Activated T-cell treated with anti-CD3 and anti-CD28 coated beads, Interleukin-2, amount 50 U/mL, for 48 hours (primary cell): ENCODE results near the gene ZCCHC24.

Experiments used
- DNase-seq, 2 experiments: peaks; one replicate each; pipeline ENCODE4 v3.0.0-alpha.2; 2020

ZCCHC24 gene

DNA sequence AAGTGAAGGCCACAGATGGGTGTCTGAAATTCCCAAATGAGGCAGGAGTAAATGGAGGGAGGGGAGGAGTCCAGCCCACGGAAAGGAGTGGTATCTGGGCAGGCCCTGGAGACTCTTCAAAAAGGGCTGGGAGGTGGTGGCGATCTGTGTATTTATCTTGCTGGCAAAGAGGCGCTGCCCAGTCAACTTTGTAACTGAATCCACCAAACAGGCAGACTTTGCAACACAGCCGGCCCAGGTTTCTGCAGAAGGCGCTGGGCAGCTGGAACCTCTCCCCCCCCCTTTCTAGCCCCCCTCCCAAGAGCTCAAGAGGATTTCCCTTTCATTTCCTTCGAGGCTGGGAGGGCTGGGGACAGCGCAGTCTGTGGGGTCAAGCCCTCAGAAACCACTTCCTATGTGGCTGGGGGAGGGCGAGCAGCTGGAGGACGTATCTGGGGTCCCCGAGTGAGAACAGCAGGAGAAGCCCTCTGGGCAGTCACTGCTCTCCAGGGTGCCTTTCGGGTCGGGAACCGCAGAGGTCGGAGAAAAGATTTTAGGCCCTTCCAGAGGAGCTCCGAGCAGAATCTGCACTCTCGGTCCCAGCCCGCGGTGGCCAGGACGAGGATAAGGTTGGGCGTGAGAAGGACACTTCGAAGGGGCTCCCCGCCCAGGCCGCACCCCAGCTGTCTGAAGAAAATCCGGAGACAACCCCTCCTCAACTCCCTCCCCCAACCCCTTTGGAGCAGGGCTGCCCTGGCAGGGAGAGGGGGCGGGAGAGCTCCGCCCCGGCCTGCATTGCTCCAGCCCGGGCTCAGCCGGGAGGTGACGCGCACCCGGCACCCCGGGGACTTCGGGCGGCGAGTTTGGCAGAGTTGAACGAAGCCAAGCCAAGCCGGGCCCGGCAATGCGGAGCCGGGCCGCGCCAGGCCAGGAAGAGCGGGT, 965 bp downstream of the ZCCHC24 start:
- peak; percentile 64 to 71 for DNase-seq

DNA sequence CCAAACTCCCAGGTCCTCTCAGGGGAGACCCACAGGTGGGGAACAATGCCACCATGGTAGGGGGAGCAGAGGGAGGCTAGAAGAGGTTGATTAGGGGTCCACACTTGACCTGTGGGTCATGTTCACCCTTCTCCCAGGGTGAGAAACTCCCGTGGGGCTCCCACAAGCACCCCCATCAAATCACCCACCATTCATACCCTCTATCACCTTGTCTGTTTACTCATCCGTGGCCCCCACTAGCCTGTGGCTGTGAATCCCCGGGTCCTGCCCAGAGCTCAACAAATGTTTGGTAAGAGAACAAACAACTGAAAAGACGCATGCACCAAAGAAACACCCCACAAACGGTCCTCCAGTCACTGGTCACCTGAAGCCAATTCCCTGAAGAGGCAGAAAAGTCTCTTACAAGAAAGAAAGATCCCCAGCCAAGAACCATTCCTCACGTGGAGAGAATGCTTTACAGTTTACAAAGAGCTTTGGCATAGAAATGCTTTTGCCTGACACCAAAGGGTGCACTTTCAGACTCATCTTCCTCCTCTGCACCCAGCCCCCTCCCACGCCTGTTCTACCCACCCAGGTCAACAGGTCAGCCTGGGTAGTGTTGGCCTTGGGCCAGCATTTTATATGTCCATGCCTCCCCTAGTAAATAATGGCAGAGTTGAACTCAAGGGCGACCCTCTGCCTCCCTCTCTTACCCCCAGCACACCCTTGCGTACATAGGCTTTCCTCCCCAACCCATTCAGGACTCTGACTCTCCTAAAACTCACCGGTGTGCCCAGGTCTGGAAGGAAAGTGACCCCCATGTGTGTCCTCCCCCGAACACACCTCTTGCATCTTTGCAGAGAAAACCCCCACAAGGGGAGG, 1.9 kb downstream of the ZCCHC24 start:
- no peak for DNase-seq

DNA sequence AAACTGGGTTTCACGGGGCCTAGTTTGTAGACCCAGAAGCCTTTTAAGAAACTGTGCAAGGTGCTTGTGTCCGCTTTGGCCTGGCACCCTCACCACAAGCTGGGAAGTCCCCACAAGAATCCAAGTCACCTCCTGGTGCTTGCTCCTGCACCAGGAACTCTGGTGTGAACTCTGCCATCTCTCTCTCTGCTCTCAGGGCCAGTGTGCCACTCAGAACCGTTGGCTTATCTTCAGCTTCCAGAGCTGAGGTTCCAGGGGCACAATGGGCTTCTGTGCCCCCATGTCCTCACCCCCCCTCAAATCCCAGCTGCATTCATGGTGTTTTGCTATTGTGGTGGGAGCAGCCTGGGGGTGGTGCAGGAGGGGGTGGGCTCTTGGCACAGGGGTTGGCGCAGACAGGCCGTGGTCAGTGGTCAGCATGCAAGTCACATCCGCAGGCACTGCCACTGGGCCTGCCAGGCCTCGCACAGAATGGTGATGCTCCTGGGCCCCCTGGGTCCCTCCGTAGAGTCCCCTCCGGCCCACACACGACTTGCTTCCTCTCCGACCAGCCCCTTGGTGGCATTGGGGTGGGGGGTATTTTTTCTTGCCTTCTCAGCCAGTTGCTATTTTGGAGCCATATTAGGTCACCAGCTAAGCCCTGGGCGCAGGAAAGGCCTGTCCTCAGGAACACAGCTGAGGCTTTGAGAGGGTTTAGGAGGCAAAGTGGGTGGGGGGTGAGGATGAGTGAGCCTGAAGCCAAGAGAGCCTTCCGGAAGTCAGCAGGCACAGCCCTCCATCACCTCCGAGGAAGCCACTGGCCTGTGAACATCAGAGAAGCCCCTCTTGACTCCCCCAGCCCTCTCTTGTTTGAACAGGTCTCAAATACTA, 3.0 kb downstream of the ZCCHC24 start:
- DNase-seq = no peak

- no peak for DNase-seq
Measured at GRCh38 chr10:79441433-79441832, 4.0 kb downstream of the ZCCHC24 start.

DNA sequence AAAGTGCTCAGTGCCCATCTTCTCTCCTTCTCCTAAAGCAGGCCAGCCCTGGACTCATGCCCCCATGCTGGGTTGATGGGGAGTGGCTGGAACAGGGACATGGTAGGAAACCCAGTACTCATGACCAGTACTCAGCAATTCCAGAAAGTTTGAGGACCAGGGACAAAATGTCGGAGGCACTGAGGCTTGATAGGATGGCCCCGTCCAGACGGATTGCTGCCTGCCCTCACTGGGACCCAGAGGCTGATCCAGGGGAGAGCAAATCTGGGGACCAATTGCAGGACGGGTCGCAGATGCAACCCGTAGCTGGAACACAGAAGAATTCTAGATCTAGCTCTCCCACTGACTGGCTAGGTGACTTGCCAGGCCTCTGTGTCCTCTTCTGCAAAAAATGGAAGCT, 5.1 kb downstream of the ZCCHC24 start:
- no peak for DNase-seq

DNA sequence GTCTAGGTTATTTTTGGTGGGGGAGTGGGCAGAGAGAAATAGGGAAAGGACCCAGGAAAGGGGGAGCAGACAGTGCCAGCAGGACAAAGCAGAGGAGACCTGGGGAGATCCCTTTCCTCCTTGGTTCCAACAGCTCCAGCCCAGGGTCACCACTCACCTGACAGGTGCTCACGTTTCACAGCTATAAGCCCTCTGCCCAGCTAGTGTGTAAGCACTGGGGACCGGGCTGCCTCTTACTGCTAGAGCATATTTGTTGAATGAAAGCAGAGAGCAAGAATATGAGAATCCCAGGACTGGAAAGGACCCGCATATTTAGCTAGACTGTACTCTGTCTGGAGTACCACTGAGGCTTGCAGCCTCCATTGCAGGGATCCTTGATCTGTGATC, 6.7 kb downstream of the ZCCHC24 start:
- DNase-seq = no peak

GRCh38 chr10:79438021-79438698, 7.3 kb downstream of the ZCCHC24 start:
- DNase-seq = no peak

- DNase-seq = no peak
Measured at GRCh38 chr10:79437111-79437814, 8.2 kb downstream of the ZCCHC24 start.

DNA sequence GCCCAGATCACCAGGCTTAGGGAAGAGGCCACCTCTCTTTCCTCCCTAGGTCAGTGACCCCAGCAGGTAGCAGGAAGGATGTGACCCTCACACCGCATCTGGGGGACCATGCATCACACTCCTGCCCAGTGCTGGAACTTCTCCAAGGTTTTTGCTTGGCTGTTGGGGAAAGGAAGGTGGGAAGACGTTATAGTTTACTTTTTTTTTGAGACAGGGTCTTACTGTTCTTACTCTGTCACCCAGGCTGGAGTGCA, 8.6 kb downstream of the ZCCHC24 start:
- DNase-seq = no peak

DNA sequence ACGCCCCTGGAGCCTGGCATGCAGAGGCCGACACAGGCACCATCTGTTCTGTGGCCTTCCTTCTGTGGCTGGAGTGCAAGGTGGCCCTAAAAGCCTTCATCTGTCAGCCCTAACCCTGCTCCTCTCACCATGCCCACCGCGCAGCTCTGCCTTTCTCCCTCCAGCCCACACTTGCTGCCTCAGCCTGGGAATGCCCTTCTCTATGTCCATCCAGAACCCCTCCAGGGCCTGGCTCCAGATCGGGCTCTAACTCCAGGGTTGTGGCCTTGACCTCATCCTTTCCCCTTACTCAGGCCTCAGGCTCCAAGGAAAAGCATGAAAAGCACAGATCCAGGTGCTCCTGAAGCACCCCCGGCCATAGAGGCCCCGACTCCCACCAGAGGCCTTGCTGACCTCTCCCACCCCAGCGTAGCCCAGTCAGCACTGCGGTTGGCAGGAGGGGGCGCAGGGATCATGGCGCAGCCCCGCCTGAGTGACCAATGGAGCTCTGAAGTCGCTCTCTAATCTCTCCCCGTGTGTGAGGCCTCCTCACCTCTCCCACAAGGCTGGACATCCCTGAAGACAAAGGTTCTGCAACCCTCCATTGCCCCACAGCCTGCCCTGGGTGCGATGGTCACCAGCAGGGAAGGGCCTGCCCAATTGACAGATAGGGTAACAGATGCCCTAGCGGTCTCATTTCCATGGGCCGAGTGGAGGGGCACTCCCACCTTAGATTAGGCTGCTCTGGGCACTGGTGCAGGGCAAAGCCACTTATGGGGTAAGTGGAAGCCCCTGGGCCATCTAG, 9.2 kb downstream of the ZCCHC24 start:
- DNase-seq = no peak

GRCh38 chr10:79435271-79436065, 10.0 kb downstream of the ZCCHC24 start:
- DNase-seq = no peak

GRCh38 chr10:79434821-79435251, 10.6 kb downstream of the ZCCHC24 start:
- no peak for DNase-seq

DNA sequence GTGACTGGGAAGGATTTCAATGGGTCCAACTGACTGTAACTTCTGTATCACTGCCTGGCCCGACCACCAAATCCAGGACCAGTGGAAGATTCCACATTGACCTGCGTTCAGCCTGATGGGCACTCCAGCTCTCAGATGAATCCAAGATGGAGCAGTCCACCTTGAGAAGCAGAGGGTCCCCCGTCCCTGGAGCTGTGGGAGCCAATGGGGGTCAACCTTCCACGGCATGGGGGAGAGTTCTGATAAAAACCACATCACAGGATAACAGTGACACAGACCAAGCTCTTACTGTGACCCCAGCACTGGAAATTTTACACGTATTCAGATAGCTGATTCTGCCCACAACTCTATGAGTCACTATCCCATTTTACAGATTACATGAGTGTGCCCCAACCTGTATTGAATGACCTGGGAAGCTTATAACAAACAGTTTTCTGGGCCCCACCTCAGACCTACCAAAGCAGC, 11.2 kb downstream of the ZCCHC24 start:
- DNase-seq = peak; percentile 58 to 61

GRCh38 chr10:79433324-79434222, 11.9 kb downstream of the ZCCHC24 start:
- DNase-seq = no peak

DNA sequence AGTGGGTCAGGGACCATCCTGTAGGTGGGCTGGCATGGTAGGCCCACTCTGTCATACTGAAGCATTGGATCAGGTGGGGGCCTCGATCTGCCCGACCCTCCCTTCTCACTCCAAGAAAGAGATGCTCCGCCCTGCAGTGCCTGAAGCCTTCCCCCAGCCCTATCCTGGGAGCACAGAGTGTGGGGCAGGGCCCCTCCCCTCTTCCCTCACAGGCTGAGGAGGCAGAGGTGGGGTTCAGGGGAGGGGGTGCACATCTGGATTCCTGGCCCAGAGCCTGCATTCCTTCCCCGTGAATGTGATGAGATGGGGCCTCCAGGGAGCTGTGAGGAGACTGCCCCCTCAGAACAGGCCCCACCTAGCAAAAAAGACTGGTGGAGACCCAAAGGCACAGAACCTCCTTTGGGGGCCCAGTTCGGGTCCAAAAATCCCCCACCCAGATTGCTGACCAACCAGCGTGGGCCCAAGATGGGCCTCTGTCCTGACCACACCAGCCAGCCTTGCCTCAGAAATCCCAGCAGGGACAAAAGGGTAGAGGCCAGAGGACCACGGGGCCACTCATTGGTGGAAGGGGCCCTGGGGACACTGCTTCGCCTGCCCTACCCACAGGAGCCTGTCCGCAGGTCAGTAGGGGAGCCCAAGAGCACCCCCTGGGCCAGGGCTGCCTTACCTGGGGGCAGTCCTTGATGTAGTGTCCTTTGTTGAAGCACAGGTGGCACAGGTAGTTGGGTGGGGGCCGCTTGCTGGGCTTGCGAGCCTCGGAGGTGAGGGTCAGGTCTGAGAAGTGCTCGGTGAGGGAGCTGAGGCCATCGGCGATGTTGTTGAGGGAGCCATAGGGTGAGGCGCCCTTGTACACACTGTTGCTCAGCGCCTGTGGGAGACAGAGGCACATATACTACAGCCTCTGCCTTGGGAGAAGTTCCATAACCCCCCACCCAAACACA, 13.3 kb downstream of the ZCCHC24 start:
- DNase-seq = no peak

DNA sequence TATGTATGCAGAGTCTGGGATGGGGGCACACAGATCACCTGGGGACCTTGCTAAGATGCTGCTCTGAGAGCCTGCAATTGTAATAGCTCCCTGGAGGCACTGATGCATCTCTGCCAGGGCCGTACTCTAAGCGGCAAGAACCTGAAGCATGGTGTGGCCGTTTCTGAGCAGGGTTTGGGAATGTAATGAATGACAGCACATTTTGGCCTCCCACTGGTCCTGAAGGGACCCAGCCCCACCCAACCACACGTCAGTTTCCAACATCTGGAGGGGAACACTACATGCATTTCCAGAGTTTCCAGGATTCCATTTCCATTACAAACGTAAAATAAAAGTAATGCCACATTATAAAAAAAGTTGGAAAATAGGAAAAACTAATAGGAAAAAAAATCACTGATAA, 14.0 kb downstream of the ZCCHC24 start:
- no peak for DNase-seq

DNA sequence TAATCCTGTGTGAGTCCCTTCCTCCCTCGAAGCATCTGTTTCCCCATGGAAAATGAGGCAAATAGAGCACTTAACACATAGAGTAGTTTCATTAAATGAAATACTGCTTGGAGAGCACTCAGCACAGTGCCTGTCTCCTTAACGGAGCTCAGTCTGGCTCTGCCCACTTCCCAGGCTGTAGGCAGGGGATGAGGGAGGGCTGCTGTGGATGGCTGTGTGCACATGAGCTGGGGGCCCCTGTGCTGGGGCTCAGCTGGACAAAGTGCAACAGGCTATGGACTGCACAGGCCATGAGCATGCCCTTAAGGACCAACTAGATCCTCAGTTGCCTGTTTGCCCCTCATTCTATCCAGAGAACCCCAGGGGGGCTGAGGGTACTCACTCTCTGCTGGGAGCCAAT, 14.5 kb downstream of the ZCCHC24 start:
- no peak for DNase-seq
